GM12873 (cell line): ENCODE data around the gene PPEF1.

ENCODE experiments used
- TF ChIP-seq, protein P1 (sequence below): IDR thresholded peaks from 2 replicates; pipeline ENCODE4 v1.5.1; 2012; ENCODE audit warnings: low read depth, mild to moderate bottlenecking, moderate library complexity, low read length, control low read depth; ENCODE audit not compliant: insufficient read depth; ENCODE audit errors: missing control alignments

The PPEF1 gene

DNA sequence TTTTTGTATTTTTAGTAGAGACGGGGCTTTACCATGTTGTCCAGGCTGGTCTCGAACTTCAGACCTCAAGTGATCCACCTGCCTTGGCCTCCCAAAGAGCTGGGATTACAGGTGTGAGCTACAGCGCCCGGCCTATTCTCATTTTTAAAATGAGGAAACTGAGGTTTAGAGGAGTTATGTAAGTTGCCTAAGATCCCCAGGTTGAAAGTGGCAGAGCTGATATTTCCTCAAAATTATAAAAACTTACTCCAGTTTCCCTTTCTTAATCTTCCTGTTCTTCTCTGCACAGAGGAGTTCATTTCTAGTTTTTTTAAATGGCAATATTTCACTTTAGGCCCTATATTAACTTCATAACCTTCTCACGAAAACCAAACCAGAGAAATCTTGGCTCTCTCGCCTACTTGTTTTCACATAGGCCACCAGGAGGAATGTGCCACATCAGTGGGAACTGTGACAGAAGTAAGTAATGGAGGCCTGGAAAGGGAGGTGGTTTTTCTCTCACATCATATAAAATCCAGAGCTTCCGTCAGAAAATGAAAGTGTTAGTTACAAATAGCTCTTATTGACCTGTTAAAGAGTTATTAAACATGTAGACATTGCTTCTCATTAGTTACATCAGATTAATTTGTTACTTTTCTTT is 19.5 kb upstream of the PPEF1 start:
- TF ChIP-seq, protein P1, sequence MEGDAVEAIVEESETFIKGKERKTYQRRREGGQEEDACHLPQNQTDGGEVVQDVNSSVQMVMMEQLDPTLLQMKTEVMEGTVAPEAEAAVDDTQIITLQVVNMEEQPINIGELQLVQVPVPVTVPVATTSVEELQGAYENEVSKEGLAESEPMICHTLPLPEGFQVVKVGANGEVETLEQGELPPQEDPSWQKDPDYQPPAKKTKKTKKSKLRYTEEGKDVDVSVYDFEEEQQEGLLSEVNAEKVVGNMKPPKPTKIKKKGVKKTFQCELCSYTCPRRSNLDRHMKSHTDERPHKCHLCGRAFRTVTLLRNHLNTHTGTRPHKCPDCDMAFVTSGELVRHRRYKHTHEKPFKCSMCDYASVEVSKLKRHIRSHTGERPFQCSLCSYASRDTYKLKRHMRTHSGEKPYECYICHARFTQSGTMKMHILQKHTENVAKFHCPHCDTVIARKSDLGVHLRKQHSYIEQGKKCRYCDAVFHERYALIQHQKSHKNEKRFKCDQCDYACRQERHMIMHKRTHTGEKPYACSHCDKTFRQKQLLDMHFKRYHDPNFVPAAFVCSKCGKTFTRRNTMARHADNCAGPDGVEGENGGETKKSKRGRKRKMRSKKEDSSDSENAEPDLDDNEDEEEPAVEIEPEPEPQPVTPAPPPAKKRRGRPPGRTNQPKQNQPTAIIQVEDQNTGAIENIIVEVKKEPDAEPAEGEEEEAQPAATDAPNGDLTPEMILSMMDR: no peak

DNA sequence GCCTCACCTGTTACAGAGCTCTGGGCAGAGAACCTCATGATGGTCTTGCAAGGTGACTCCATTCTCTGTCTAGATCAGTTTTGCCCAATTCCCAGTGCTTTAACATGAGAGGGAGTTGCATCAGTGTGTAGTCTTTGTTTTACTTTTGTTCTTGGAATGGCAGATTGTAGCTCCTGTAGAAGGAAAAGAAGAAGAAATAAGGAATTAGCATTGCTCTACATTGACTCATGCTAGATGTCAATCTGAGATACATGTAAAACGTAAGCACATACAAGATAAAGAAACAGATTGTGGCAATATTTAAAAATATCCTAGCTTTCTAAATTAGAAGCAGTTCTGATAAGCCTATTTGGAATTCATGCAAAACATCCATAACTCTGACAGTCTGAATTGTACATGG is 16.0 kb upstream of the PPEF1 start:
- TF ChIP-seq, protein P1: no peak

DNA sequence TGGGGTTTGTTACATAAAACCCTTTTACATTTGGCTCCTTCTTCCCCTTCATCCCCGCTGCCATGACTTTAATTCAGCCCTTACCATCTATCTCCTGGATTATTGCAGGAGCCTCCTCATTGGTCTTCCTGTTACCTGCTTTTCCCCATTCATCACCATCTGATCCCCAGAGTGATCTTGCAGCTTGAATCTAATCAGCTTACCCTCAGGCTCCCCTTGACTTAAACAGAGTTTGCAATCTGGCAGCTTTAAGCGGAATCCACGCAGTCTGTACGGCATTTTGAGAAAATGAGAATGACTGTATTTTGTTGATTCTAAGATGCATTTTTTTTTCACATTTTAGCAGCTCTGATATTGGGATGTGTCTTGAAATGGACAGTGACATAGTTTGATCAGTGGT is 14.9 kb upstream of the PPEF1 start:
- TF ChIP-seq, protein P1: no peak

DNA sequence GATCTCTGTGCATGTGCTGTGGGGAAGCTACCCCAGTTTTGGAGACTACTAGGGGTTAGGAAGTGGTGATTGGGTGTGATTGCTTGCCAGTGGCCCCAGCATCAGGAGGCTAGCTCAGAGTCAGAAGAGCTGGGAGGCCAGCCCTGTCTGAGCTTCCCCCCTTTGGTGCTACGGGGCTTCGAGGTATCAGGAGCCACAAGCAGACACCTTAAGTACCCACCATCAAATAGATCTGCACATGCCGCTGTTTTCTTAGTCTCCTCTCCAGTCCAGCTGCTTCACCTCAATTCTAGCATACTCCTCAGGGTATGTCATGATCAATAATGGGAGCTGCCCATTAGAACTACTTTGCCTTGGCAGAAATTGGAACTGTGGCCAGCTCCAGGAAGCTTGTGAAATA is 10.8 kb upstream of the PPEF1 start:
- TF ChIP-seq, protein P1: no peak

DNA sequence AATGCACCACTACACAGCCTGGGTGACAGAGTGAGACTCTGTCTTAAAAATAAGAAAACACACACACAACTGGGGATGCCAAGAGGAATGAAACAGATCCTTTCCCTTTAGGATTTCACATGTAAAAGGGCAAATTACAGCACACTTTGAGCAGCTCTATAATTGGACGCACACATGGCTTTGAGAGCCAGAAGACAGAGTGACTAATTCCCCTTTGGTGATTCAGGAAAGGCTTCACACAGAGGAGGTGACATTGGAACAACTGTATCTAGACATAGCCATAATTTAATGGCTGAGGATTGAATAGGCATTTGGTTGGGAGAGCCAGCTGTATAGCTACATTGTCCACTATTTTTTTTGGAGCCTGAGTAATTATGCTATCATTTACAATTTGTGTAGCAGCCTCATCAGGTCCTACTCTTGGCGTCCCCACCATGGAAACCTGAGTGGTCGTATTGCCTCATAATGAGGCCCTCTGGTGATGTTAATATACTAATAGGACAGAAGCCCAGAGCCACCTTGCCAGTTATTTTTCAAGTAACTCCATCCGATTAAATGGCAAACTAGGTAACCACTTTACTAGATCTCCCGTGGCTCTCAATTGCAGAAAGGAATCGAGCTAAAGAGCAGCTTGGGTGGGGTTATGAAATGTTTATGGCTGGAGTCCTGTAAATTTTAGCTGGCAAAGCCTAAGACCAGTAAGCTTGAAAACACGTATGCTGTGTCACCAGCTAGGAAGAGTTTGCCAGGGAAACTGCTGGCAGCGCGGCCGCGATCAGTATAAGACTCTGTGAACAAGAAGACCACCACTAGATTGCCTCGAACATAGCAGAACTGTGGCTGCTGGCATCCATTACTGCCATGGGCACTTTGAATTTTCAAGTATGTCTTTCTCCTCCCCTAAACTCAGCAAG is 8.5 kb upstream of the PPEF1 start:
- TF ChIP-seq, protein P1: no peak

DNA sequence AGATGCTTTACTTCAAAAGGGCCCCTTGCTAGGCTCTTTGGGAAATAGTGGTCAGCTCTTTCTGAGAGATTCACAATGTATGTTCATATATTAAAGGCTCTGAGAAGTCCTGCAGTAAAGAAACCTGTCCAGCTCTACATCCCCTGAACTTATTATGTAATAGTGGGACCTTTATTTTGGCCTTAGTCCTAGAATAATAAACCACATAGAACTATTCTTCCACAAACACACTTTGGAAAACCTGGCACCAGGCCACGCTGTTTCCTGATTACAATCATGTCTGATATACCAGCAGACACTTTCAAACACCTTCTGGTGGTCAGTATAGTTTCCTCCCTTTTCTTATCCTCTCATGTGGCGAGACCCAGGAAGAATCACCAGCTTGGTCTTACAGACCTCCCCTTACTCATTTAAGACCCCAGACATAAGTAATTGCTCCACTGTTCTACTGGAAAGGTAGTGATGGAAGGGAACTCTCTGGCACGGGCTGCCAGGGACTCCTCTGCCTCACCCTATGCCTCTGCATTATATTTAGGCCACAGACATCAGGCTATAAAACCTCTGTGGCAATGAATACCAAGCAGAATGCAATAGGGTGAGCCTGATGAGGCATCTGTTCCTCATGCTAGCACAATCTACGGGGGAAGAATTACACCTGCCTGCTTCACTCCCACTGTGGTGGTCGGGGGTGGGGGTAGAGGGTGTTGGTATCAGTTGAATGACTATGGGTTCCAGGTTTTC is 5.7 kb upstream of the PPEF1 start:
- TF ChIP-seq, protein P1: no peak
